CD14-positive monocyte (primary cell): ENCODE results near the gene C2CD5. TPM values are rescaled to one million over a fixed set of nuclear protein-coding genes. Genes with fewer than 3 reads are reported as not detected.

ENCODE experiments used
- DNase-seq, 3 donors: peaks; one replicate each; pipeline ENCODE4 v3.0.0-alpha.2; 2011 to 2022
- H2AFZ ChIP-seq: 2 replicates; pipeline ENCODE4 v1.6.0; 2012; ENCODE audit warnings: mild to moderate bottlenecking, low read depth, low read length, inconsistent platforms; ENCODE audit not compliant: insufficient read depth, poor library complexity, severe bottlenecking
- H3K27ac ChIP-seq, 2 donors: 1 replicate in 1 of 2; 2 replicates in 1 of 2; pipeline ENCODE4 v1.5.1; 2012 to 2013; ENCODE audit warnings: low read length in 2 of 2, control low read depth in 1 of 2, inconsistent platforms in 1 of 2, low read depth in 1 of 2, mild to moderate bottlenecking in 1 of 2
- H3K27me3 ChIP-seq, 2 donors: one replicate each; pipeline versions ENCODE4 v1.6.0 to v1.6.1; 2011 to 2013; ENCODE audit warnings: low read length in 2 of 2; ENCODE audit not compliant: control insufficient read depth in 2 of 2, insufficient read depth in 2 of 2
- H3K36me3 ChIP-seq, 2 donors: replicated peaks in 1 of 2; 1 replicate in 1 of 2; 2 replicates in 1 of 2; pipeline versions ENCODE4 v1.5.1 to v1.6.1; 2012 to 2013; ENCODE audit warnings: low read length in 2 of 2, control low read depth in 1 of 2, inconsistent platforms in 1 of 2, mild to moderate bottlenecking in 1 of 2; ENCODE audit not compliant: insufficient read depth in 2 of 2, control insufficient read depth in 1 of 2
- H3K4me1 ChIP-seq, 2 donors: 1 replicate in 1 of 2; 2 replicates in 1 of 2; pipeline versions ENCODE4 v1.5.1 to v1.6.1; 2012 to 2013; ENCODE audit warnings: low read length in 2 of 2, control low read depth in 1 of 2, inconsistent platforms in 1 of 2, mild to moderate bottlenecking in 1 of 2, moderate library complexity in 1 of 2; ENCODE audit not compliant: insufficient read depth in 2 of 2, control insufficient read depth in 1 of 2
- H3K4me2 ChIP-seq: replicated peaks from 2 replicates; pipeline ENCODE3; 2012; ENCODE audit warnings: low read length, moderate library complexity, mild to moderate bottlenecking; ENCODE audit not compliant: poor library complexity, severe bottlenecking; ENCODE audit errors: extremely low read depth
- H3K4me3 ChIP-seq, 3 experiments: fragments of 200-600 bp in 1 of 3; sonication (generic) in 1 of 3; replicated peaks in 1 of 3; 1 replicate in 2 of 3; 2 replicates in 1 of 3; pipeline ENCODE4 v1.5.1; 2011 to 2013; ENCODE audit warnings: low read length in 3 of 3, mild to moderate bottlenecking in 3 of 3, control low read depth in 2 of 3, low read depth in 2 of 3, inconsistent platforms in 1 of 3, moderate library complexity in 1 of 3
- H3K79me2 ChIP-seq: 2 replicates; pipeline ENCODE4 v1.6.0; 2012; ENCODE audit warnings: mild to moderate bottlenecking, control low read depth, inconsistent platforms, low read length, moderate library complexity; ENCODE audit not compliant: insufficient read depth
- H3K9ac ChIP-seq: 2 replicates; pipeline ENCODE4 v1.6.0; 2017; ENCODE audit warnings: low read length, mild to moderate bottlenecking; ENCODE audit not compliant: insufficient read depth, poor library complexity, severe bottlenecking
- H3K9me3 ChIP-seq, 2 donors: replicated peaks in 1 of 2; 1 replicate in 1 of 2; 2 replicates in 1 of 2; pipeline versions ENCODE4 v1.5.1 to v1.6.1; 2012 to 2013; ENCODE audit warnings: low read length in 2 of 2, control low read depth in 1 of 2; ENCODE audit not compliant: control insufficient read depth in 1 of 2, insufficient read depth in 1 of 2
- H4K20me1 ChIP-seq: 2 replicates; pipeline ENCODE4 v1.6.0; 2012; ENCODE audit warnings: mild to moderate bottlenecking, low read length, control low read depth, moderate library complexity; ENCODE audit not compliant: insufficient read depth
- H3K27ac Mint-ChIP-seq, 7 donors: one replicate each; pipeline ENCODE4 v1.8.0; 2020; ENCODE audit warnings: mild to moderate bottlenecking in 7 of 7, mixed read lengths in 7 of 7, moderate library complexity in 6 of 7, inconsistent platforms in 2 of 7
- H3K27me3 Mint-ChIP-seq, 3 donors: one replicate each; pipeline ENCODE4 v1.8.0; 2021 to 2022; ENCODE audit warnings: low read depth in 3 of 3, mild to moderate bottlenecking in 3 of 3, mixed read lengths in 3 of 3, moderate library complexity in 3 of 3, inconsistent platforms in 1 of 3
- H3K36me3 Mint-ChIP-seq, 2 donors: one replicate each; pipeline ENCODE4 v1.8.0; 2020; ENCODE audit warnings: mixed read lengths in 2 of 2, inconsistent platforms in 1 of 2, mild to moderate bottlenecking in 1 of 2
- H3K4me1 Mint-ChIP-seq: one replicate; pipeline ENCODE4 v1.8.0; 2020; ENCODE audit warnings: mild to moderate bottlenecking, mixed read lengths
- H3K4me3 Mint-ChIP-seq, 2 donors: one replicate each; pipeline ENCODE4 v1.8.0; 2020; ENCODE audit warnings: mild to moderate bottlenecking in 2 of 2, mixed read lengths in 2 of 2, moderate library complexity in 1 of 2
- H3K9me3 Mint-ChIP-seq, 7 donors: one replicate each; pipeline ENCODE4 v1.8.0; 2020 to 2022; ENCODE audit warnings: mixed read lengths in 7 of 7, mild to moderate bottlenecking in 6 of 7, moderate library complexity in 6 of 7, inconsistent platforms in 2 of 7
- WGBS: methylation state at CpG from one replicate; pipeline ENCODE4 v1.1.5; 2013; ENCODE audit warnings: missing lambda C conversion rate; ENCODE audit not compliant: insufficient coverage; 5-methylcytosine and 5-hydroxymethylcytosine counted together
- intact Hi-C, 2 donors: fragments of 100-400 bp; cut with micrococcal nuclease; formaldehyde crosslinking; loops; one replicate each; pipeline versions ENCODE4 v1.15.0 to v1.15.1; 2023
- polyA plus RNA-seq, 3 donors: library from polyadenylated mRNA; depleted of rRNA in 1 of 3; unstranded in 2 of 3; stranded (reverse) in 1 of 3; fragments of 300-500 nt in 2 of 3; fragments of >200 nt in 1 of 3; fragmentation: Illumina TruSeq in 2 of 3; gene quantifications; 1 replicate in 2 of 3; 2 replicates in 1 of 3; pipeline ENCODE4 v1.2.3, GENCODE V29; 2012 to 2021
- TF ChIP-seq, protein P1 (sequence below): fragments of 200-600 bp; IDR thresholded peaks from one replicate; pipeline ENCODE4 v1.8.0; 2022; ENCODE audit warnings: antibody characterized with exemption, mild to moderate bottlenecking

C2CD5 gene
- polyA plus RNA-seq, 3 donors = 13.0 to 22.8 (median 13.6) TPM

DNA sequence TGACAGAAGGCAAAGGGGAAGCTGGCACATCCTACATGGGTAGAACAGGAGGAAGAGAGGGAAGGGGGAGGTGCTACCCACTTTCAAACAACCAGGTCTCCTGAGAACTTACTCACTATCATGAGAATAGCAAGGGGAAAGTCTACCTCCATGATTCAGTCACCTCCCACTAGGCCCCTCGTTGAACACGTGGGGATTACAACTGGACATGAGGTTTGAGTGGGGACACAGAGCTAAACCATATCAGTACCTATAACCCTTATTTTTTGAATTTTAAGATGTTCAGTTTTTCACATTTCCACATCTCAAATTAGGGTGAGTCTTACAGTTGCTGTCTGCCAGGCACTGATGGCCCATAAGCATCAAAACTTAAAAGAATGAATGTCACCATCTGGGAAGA is 129.6 kb downstream of the C2CD5 start:
- Histone ChIP-seq H4K20me1 (no peaks in the 10 kb centered on the region), H3K36me3 (no peaks in the 10 kb centered on the region), H3K27me3 (no peaks in the 10 kb centered on the region), H3K4me1 (no peaks in the 10 kb centered on the region), H3K4me3 (no peak overlapping the region), H3K9ac (no peak overlapping the region), H3K4me2 (no peak overlapping the region), H3K27ac (no peak overlapping the region), H3K79me2 (no peaks in the 10 kb centered on the region), H3K9me3 (no peaks in the 10 kb centered on the region), H2AFZ (no peak overlapping the region)
- DNase-seq = no peak
- no CpG with 5 or more reads among the region's 2 CpGs for WGBS
- Mint-ChIP-seq H3K4me1 (peaks cover under 1% of the 10 kb centered on the region), H3K36me3 (no peaks in the 10 kb centered on the region), H3K27ac (no peak overlapping the region), H3K27me3 (peaks cover 0 to 3% (median 0%) of the 10 kb centered on the region in 3 donors), H3K4me3 (no peak overlapping the region), H3K9me3 (peaks cover 0 to 6% (median 2%) of the 10 kb centered on the region in 7 donors)
- TF ChIP-seq, protein P1, sequence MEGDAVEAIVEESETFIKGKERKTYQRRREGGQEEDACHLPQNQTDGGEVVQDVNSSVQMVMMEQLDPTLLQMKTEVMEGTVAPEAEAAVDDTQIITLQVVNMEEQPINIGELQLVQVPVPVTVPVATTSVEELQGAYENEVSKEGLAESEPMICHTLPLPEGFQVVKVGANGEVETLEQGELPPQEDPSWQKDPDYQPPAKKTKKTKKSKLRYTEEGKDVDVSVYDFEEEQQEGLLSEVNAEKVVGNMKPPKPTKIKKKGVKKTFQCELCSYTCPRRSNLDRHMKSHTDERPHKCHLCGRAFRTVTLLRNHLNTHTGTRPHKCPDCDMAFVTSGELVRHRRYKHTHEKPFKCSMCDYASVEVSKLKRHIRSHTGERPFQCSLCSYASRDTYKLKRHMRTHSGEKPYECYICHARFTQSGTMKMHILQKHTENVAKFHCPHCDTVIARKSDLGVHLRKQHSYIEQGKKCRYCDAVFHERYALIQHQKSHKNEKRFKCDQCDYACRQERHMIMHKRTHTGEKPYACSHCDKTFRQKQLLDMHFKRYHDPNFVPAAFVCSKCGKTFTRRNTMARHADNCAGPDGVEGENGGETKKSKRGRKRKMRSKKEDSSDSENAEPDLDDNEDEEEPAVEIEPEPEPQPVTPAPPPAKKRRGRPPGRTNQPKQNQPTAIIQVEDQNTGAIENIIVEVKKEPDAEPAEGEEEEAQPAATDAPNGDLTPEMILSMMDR = no peak
- intact Hi-C loops = no loop called here

DNA sequence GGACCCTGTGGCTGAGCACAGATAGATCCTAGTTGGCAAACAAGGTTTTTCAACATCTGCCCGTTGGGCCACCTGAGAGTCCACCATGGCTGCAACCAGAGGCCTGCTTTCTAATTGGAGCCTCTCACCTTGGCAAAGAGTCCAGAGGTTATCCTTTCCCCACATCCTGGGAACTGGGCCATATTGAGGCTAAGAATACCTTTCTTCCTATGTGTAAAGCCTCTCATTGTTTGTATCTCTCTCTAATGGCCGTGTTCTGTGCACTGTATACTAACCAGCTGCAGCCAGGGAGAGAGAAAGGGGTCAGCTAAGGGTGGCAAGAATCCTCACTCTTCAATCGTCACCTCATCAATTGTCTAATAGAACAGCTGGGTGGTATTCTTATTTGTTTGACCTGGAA is 130.8 kb downstream of the C2CD5 start:
- no CpG with 5 or more reads among the region's 3 CpGs for WGBS
- no peaks in the 10 kb centered on the region for H3K36me3 ChIP-seq
- Mint-ChIP-seq H3K36me3 (no peaks in the 10 kb centered on the region), H3K9me3 (peaks cover 0 to 6% (median 2%) of the 10 kb centered on the region in 7 donors), H3K4me3 (no peak overlapping the region), H3K27me3 (peaks cover 0 to 3% (median 0%) of the 10 kb centered on the region in 3 donors), H3K4me1 (peaks cover 12% of the 10 kb centered on the region), H3K27ac (no peak overlapping the region)
- no peak overlapping the region for H3K4me2 ChIP-seq
- H3K27me3 ChIP-seq = no peaks in the 10 kb centered on the region
- H4K20me1 ChIP-seq = no peaks in the 10 kb centered on the region
- H3K79me2 ChIP-seq = no peaks in the 10 kb centered on the region
- intact Hi-C loops = no loop called here
- no peak for DNase-seq
- TF ChIP-seq, protein P1 = no peak
- H3K4me1 ChIP-seq = peaks cover 0 to 7% of the 10 kb centered on the region in 2 donors
- H2AFZ ChIP-seq = no peak overlapping the region
- no peak overlapping the region for H3K4me3 ChIP-seq
- no peak overlapping the region for H3K9ac ChIP-seq
- H3K27ac ChIP-seq = no peak overlapping the region
- H3K9me3 ChIP-seq = no peaks in the 10 kb centered on the region
